ENCODE results near the gene DIRAS1.

The DIRAS1 gene

GRCh38 chr19:2719232-2719735 lies 1.9 kb downstream of the DIRAS1 start:
- POLR2A ChIA-PET (ENCODE audit: low non-redundant PET): no interaction called here
- H3K27ac ChIP-seq: no peak overlapping the region
- CTCF ChIA-PET: interaction anchor here (0.5 kb wide), 1 partner anchor 51 kb away, joined by 3 read pairs; no protein-coding TSS in a partner anchor
- DNase-seq (ENCODE audit: low spot score): no peak
- no peak for TF ChIP-seq CTCF (conservative IDR thresholded peaks at IDR 0.05; ENCODE audit: low read depth)

- TF ChIP-seq CTCF (conservative IDR thresholded peaks at IDR 0.05; ENCODE audit: low read depth): no peak
- no peak for DNase-seq (ENCODE audit: low spot score)
- POLR2A ChIA-PET (ENCODE audit: low non-redundant PET): no interaction called here
- CTCF ChIA-PET: interaction anchor here (0.6 to 1.8 kb wide), 2 partner anchors 69 to 951 kb away, joined by 3 to 5 read pairs; no protein-coding TSS in a partner anchor
- H3K27ac ChIP-seq: no peak overlapping the region
Measured at GRCh38 chr19:2717638-2718541, 3.3 kb downstream of the DIRAS1 start.

- no peak for TF ChIP-seq CTCF (conservative IDR thresholded peaks at IDR 0.05; ENCODE audit: low read depth)
- ChIA-PET POLR2A (ENCODE audit: low non-redundant PET) (no interaction called here), CTCF (interaction anchor here (0.6 to 1.8 kb wide), 3 partner anchors 16 to 950 kb away, joined by 3 to 5 read pairs (median 3); no protein-coding TSS in a partner anchor)
- DNase-seq (ENCODE audit: low spot score): no peak
- H3K27ac ChIP-seq: no peak overlapping the region
Measured at GRCh38 chr19:2716722-2717637, 4.2 kb downstream of the DIRAS1 start.

GRCh38 chr19:2716275-2716650 lies 4.9 kb downstream of the DIRAS1 start:
- ChIA-PET CTCF (no interaction called here), POLR2A (ENCODE audit: low non-redundant PET) (no interaction called here)
- no peak for TF ChIP-seq CTCF (conservative IDR thresholded peaks at IDR 0.05; ENCODE audit: low read depth)
- H3K27ac ChIP-seq: no peak overlapping the region
- DNase-seq (ENCODE audit: low spot score): no peak

GRCh38 chr19:2715470-2716274 lies 5.5 kb downstream of the DIRAS1 start:
- no peak for TF ChIP-seq CTCF (conservative IDR thresholded peaks at IDR 0.05; ENCODE audit: low read depth)
- ChIA-PET POLR2A (ENCODE audit: low non-redundant PET) (no interaction called here), CTCF (no interaction called here)
- no peak for DNase-seq (ENCODE audit: low spot score)
- H3K27ac ChIP-seq: no peak overlapping the region

All from RWPE1 (cell line).